ENCODE results near the gene ABLIM1.

Gene ABLIM1

GRCh38 chr10:114596793-114597192 lies 61.3 kb downstream of the ABLIM1 start:
- Histone ChIP-seq H3K4me3 (no peak overlapping the region), H3K9me3 (no peaks in the 10 kb centered on the region), H3K27me3 (no peaks in the 10 kb centered on the region), H3K27ac (no peak overlapping the region), H3K9ac (no peak overlapping the region), H3K36me3 (no peaks in the 10 kb centered on the region), H4K20me1 (no peaks in the 10 kb centered on the region), H3K4me1 (no peaks in the 10 kb centered on the region), H3K4me2 (no peak overlapping the region)
- TF ChIP-seq Cebpa-rat (IDR thresholded peaks at IDR 0.05) = no peak

GRCh38 chr10:114593816-114594468 lies 64.1 kb downstream of the ABLIM1 start:
- Histone ChIP-seq H3K4me1 (no peaks in the 10 kb centered on the region), H3K9ac (no peak overlapping the region), H3K27me3 (no peaks in the 10 kb centered on the region), H3K27ac (no peak overlapping the region), H3K4me3 (no peak overlapping the region), H4K20me1 (no peaks in the 10 kb centered on the region), H3K4me2 (no peak overlapping the region), H3K36me3 (no peaks in the 10 kb centered on the region), H3K9me3 (no peaks in the 10 kb centered on the region)
- TF ChIP-seq Cebpa-rat (IDR thresholded peaks at IDR 0.05) = no peak

DNA sequence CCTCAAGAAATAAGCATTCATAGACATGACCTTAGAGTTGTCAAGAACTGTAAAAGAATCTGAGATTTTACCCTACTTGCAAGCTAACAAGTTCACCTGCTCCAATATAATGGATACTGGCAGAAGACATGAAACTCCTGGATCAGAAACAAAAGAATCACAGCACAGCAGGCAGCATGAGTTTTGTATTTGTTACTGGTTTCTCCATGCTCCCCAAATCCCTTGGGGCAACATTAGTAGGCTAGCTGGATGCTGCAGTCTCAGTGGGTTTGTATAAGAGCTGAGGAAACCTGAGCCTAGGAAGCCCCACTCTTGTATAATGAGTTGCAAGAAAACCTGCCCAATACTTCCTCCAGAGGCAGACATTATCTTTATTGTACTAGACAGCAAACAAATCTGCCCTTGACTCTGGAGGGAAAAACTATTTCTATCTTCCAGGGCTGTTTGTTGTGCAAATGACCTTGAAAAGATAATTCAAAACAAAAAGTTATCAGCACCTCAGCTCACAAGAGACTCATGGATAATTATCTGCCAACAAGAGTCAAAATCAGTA lies 64.8 kb downstream of the ABLIM1 start:
- Histone ChIP-seq H3K9ac (no peak overlapping the region), H3K9me3 (no peaks in the 10 kb centered on the region), H3K4me2 (no peak overlapping the region), H3K27ac (no peak overlapping the region), H3K36me3 (no peaks in the 10 kb centered on the region), H3K27me3 (no peaks in the 10 kb centered on the region), H3K4me1 (no peaks in the 10 kb centered on the region), H3K4me3 (no peak overlapping the region), H4K20me1 (no peaks in the 10 kb centered on the region)
- TF ChIP-seq Cebpa-rat (IDR thresholded peaks at IDR 0.05) = no peak

DNA sequence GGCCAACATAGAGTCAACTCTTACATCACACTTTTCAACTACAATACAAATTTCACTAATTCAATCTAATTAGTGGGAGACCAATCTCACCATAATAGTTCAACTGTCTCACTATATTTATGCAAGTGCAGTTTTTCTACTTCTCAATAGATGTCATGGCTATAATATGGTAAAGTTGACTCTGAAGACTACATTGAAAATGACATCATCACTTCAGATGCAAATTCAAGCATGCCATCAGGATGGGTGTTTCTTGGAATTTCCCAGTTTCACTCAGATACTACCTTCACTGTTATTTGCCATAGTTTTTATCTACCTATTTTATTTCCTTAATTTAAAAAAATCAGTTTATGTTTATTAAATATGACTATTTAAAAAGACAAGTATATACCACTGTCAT lies 67.1 kb downstream of the ABLIM1 start:
- no peak for TF ChIP-seq Cebpa-rat (IDR thresholded peaks at IDR 0.05)
- H3K4me2 ChIP-seq = no peak overlapping the region
- H3K27ac ChIP-seq = no peak overlapping the region
- H3K4me1 ChIP-seq = no peaks in the 10 kb centered on the region
- H3K36me3 ChIP-seq = no peaks in the 10 kb centered on the region
- H3K27me3 ChIP-seq = no peaks in the 10 kb centered on the region
- no peak overlapping the region for H3K4me3 ChIP-seq
- no peaks in the 10 kb centered on the region for H4K20me1 ChIP-seq
- no peaks in the 10 kb centered on the region for H3K9me3 ChIP-seq
- no peak overlapping the region for H3K9ac ChIP-seq

DNA sequence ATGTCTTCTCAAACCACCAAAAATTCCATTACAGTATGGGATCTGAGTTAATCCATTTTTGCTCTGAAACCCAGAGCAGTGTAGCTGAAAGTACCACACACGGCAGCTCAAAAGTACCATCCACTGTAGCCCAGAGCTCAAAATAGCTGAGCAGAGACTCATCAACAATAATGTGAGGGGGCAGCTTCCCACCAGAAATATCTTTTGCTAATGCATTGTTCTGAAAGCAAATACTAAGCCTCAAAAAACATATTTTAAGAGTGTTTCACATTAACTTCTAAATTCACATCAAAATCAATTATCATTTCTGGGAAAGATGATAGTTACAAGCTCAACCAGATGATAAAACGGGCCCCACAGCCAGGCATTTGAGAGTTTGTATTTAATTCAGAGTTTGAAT lies 73.7 kb downstream of the ABLIM1 start:
- H3K36me3 ChIP-seq = no peaks in the 10 kb centered on the region
- TF ChIP-seq Cebpa-rat (IDR thresholded peaks at IDR 0.05) = no peak
- H3K4me1 ChIP-seq = no peaks in the 10 kb centered on the region
- H3K27ac ChIP-seq = no peak overlapping the region
- no peaks in the 10 kb centered on the region for H4K20me1 ChIP-seq
- H3K27me3 ChIP-seq = no peaks in the 10 kb centered on the region
- no peak overlapping the region for H3K4me2 ChIP-seq
- no peak overlapping the region for H3K4me3 ChIP-seq
- H3K9ac ChIP-seq = no peak overlapping the region
- H3K9me3 ChIP-seq = 0 out of 2 replicates have a peak, but pooled peaks cover 3% of the 10 kb centered on the region

DNA sequence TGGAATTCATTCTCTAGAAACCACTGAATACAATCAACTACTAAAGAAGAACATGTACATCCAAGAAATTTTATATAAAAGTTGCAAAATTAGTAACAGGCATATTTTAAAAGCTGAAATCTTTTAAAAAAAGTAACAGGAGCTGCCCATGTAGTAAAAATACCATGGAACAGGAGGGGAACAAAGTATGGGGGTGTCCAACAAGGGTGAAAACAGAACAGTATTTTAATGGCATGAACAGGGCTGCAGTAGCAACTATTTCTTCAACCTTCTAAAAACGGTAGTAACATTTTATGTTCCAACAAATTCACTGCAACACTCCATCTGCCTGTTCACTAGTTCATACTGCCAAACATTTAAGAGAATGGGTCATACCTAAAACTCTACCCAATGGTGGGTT lies 77.0 kb downstream of the ABLIM1 start:
- H3K4me3 ChIP-seq = no peak overlapping the region
- H4K20me1 ChIP-seq = no peaks in the 10 kb centered on the region
- H3K9me3 ChIP-seq = 0 out of 2 replicates have a peak, but pooled peaks cover 3% of the 10 kb centered on the region
- H3K4me2 ChIP-seq = no peak overlapping the region
- no peak overlapping the region for H3K9ac ChIP-seq
- TF ChIP-seq Cebpa-rat (IDR thresholded peaks at IDR 0.05) = no peak
- H3K4me1 ChIP-seq = no peaks in the 10 kb centered on the region
- no peak overlapping the region for H3K27ac ChIP-seq
- no peaks in the 10 kb centered on the region for H3K36me3 ChIP-seq
- no peaks in the 10 kb centered on the region for H3K27me3 ChIP-seq

DNA sequence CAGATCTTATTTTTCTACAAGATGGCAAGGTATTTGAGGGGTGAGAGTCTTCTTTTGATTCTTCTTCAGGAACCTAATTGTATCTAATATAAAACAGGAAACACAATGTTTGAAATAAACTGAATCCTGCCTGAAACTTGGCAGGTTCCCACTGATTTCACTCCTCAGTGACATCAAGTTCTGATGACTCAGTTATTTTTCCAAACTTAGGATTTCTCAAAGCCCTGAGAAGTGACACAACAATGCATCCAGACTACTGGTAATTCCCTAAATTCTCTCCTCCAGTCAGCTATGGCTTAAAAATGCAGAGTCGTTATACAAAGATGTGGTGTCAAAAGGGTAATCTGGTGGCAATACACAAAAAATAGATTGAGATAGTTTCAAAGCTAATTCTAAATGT lies 80.9 kb downstream of the ABLIM1 start:
- H3K27ac ChIP-seq = no peak overlapping the region
- no peaks in the 10 kb centered on the region for H3K9me3 ChIP-seq
- H3K9ac ChIP-seq = no peak overlapping the region
- H3K4me1 ChIP-seq = no peaks in the 10 kb centered on the region
- no peak for TF ChIP-seq Cebpa-rat (IDR thresholded peaks at IDR 0.05)
- H3K4me3 ChIP-seq = no peak overlapping the region
- no peaks in the 10 kb centered on the region for H3K27me3 ChIP-seq
- no peak overlapping the region for H3K4me2 ChIP-seq
- H4K20me1 ChIP-seq = no peaks in the 10 kb centered on the region
- no peaks in the 10 kb centered on the region for H3K36me3 ChIP-seq

DNA sequence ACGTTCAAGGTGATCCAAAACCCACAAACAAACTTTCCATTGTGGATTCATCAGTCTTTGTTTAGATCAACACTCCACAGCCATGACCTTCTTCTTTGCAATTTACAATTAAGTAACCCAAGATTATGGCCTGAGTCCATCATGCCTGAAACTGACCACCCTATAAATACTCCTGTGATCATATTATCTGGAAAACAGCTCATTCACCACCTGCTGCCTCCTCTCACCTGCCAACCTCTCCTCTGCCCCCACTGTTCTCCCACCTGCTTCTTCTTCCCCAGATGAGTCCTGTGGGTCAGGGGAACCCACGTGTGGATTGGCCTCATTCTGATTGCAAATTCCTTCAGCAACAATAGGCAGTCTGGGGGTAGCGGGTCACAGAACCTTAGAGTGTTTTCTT lies 81.4 kb downstream of the ABLIM1 start:
- Histone ChIP-seq H3K27ac (no peak overlapping the region), H3K4me1 (no peaks in the 10 kb centered on the region), H3K9me3 (no peaks in the 10 kb centered on the region), H3K27me3 (no peaks in the 10 kb centered on the region), H3K4me2 (no peak overlapping the region), H3K9ac (no peak overlapping the region), H3K36me3 (no peaks in the 10 kb centered on the region), H3K4me3 (no peak overlapping the region), H4K20me1 (no peaks in the 10 kb centered on the region)
- TF ChIP-seq Cebpa-rat (IDR thresholded peaks at IDR 0.05) = no peak

DNA sequence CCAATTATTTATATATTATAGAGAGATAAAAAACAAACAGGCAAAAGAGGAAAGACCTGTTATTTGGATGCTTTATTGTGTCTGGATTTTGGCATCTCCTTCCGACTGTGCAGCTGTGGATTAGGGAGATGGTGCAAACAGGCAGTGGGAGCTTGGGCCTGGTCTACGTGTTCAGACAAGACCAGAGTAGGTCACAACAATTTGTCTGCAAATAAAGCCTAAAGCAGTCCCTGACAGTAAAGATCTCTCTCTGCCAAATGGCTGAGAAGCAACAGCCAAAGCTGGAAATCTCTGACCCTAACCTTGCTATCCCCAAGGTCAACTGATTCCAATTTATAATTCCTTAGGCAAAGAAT lies 82.0 kb downstream of the ABLIM1 start:
- Histone ChIP-seq H3K36me3 (no peaks in the 10 kb centered on the region), H3K4me1 (no peaks in the 10 kb centered on the region), H4K20me1 (no peaks in the 10 kb centered on the region), H3K9me3 (no peaks in the 10 kb centered on the region), H3K4me2 (no peak overlapping the region), H3K4me3 (no peak overlapping the region), H3K9ac (no peak overlapping the region), H3K27me3 (no peaks in the 10 kb centered on the region), H3K27ac (no peak overlapping the region)
- no peak for TF ChIP-seq Cebpa-rat (IDR thresholded peaks at IDR 0.05)

DNA sequence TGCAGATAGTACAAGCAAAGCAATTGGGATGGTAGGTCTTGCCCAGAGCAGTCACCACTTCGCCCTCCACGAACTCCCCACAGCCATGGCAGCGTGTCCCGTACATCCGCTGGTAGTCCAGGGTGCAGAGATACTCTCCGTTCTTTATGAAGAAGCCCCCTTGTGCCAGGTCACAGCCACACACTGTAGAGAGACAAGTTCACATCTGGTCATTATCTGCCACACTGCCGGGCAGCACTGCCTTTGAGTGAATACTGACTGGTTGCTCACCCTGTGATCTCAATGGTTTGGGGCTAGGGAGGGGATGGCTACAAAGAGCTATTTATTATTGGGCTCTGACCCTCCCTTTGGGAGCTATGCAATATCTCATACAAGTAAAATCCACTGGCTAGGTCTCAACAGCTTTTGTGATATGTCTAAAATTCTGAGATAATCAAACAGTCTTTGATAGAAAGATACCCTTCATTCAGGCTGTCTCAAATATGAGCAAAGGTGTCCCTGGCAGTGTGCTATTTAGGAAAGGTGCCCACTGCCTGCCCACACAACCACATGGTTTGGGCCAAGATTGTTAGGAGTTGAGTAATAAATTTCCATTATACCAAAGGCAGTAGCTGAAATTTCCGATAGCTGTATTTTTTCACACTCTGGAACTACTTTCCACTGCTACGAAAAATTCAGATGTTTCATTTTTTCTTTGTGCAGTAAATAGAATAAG lies 82.5 kb downstream of the ABLIM1 start:
- H3K9me3 ChIP-seq = no peaks in the 10 kb centered on the region
- no peak overlapping the region for H3K4me2 ChIP-seq
- TF ChIP-seq Cebpa-rat (IDR thresholded peaks at IDR 0.05) = no peak
- no peaks in the 10 kb centered on the region for H3K36me3 ChIP-seq
- no peaks in the 10 kb centered on the region for H3K4me1 ChIP-seq
- H3K4me3 ChIP-seq = no peak overlapping the region
- no peak overlapping the region for H3K27ac ChIP-seq
- H4K20me1 ChIP-seq = no peaks in the 10 kb centered on the region
- H3K9ac ChIP-seq = no peak overlapping the region
- no peaks in the 10 kb centered on the region for H3K27me3 ChIP-seq
